GM03348 (cell line): ENCODE measurements around the gene OR5M11.
"Not testable (repeated sequence)": the region's sequence is repeated elsewhere in the genome, so short reads cannot be mapped to it uniquely, and the experiment has no call there.

Source experiments
- DNase-seq: peaks from one replicate; pipeline ENCODE4 v3.0.0; 2012; ENCODE audit warnings: low spot score

OR5M11 gene

DNA sequence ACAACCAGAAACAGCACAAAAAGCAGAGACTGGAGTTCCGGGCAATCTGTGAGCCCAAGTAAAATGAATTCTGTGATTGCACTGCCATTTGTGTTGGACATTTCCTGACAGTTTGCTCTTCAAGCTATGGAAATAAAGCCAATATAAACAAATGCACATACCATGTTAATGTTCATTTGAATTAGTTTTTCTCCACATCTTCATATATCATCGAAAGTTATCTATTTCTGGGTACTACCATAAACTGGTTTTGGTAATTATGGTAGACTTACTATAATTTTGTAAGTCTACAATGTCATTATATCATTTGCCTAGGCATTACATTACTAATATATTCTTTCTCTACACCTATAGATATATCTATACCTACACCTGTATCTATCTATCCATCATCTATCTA, at the start of gene OR5M11:
TSS of gene OR5M11 (minus strand) at position 101 of the 400 bp plus-strand sequence. CDS start at position 101, 0 bp downstream.
- no peak for DNase-seq

DNA sequence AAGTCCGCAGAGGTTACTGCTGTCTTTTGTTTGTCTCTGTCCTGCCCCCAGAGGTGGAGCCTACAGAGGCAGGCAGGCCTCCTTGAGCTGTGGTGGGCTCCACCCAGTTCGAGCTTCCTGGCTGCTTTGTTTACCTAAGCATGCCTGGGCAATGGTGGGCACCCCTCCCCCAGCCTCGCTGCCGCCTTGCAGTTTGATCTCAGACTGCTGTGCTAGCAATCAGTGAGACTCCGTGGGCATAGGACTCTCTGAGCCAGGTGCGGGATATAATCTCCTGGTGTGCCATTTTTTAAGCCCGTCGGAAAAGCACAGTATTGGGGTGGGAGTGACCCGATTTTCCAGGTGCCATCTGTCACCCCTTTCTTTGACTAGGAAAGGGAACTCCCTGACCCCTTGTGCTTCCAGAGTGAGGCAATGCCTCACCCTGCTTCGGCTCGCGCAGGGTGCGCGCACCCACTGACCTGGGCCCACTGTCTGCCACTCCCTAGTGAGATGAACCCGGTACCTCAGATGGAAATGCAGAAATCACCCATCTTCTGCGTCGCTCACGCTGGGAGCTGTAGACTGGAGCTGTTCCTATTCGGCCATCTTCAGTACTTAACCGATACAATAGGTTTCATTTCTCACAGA, 49.1 kb upstream of the OR5M11 start:
- not testable (repeated sequence) for DNase-seq

DNA sequence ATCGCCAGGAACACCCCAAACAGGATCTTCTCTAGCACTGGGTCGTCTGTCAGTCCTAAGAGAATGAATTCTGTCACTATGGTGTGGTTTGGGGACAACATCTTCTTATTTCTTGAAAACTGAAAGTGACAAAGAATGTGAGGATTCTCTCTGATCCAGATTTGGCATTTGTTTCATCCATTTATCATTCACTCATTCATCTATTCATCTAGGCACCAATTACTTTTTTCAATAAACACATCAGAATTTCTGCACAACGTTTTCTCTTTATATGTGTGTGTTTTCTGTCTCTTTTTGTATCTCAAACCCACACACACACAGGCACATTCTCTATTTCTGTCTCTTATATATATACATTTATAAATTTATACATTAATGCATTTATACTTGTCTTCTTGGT, 34.6 kb upstream of the OR5M11 start, which contains the start of gene OR5M10:
TSS of gene OR5M10 (minus strand) at position 101 of the 400 bp plus-strand sequence. CDS start at position 101, 0 bp downstream.
- DNase-seq, result no peak

DNA sequence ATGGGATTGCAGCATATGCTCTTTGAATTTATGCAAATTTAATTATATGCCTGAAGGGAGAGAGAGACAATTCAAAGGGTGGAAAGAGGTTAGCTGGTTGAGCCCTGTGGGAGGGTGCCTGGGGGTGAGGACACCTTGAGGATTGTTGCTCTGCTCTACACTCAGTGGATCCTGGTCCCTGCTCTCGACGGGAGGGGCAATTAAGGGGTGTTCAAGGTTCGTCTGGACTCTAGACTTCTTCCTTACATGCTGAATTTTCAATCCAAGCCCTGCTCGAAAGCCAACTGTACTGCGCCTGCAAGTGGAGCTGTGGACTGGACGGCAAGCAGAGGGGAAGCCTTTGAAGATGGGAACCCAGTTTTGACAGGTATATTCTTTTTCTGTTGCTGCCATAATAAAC, 15.5 kb upstream of the OR5M11 start:
- DNase-seq, result no peak

- DNase-seq, result not testable (repeated sequence)
Measured at GRCh38 chr11:56554691-56555090, 11.6 kb upstream of the OR5M11 start.

GRCh38 chr11:56545531-56545930, 2.5 kb upstream of the OR5M11 start:
- DNase-seq, result no peak

GRCh38 chr11:56543739-56544138, 682 bp upstream of the OR5M11 start:
- no peak for DNase-seq

- no peak for DNase-seq
Measured at GRCh38 chr11:56533054-56533740, 9.9 kb downstream of the OR5M11 start.

DNA sequence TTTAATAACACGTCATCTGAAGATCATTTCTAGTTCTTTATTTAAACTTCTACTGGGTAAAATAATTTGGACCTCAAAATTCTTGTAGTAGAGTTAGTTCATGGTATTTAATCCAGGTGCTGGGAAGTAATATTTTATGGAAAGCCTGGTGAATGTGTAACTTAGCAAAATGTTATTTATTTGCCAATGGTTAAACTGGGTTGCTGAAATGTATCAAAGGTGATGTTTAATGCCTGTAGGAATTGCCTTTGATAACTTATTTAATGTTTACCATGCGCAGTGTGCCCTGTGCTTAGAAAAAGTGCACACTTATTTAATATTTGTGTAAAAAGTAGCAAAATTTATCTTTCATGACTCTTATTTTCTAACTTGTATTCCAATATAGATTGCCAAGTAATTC, 11.2 kb downstream of the OR5M11 start:
- no peak for DNase-seq

DNA sequence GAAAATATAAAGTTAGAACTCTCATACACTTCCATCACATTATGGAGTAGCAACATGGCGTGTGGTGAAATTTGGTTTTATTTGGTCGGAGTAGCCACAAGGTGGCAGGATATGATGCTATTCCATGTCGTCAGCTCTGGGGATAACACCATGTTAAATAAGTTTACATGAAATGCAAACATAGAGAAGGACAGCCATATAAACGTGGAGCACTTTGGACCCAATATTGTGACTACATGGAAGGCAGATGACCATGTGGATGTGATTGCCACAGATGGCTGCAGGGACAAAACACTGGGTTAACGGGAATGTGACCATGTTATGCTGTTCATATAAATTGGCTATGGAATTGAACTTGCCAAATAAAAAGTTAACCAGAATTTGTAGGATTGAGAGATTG, 21.0 kb downstream of the OR5M11 start:
- DNase-seq, result no peak

GRCh38 chr11:56513280-56513679, 29.8 kb downstream of the OR5M11 start:
- DNase-seq, result no peak

GRCh38 chr11:56509439-56509838, 33.6 kb downstream of the OR5M11 start:
- DNase-seq, result no peak

DNA sequence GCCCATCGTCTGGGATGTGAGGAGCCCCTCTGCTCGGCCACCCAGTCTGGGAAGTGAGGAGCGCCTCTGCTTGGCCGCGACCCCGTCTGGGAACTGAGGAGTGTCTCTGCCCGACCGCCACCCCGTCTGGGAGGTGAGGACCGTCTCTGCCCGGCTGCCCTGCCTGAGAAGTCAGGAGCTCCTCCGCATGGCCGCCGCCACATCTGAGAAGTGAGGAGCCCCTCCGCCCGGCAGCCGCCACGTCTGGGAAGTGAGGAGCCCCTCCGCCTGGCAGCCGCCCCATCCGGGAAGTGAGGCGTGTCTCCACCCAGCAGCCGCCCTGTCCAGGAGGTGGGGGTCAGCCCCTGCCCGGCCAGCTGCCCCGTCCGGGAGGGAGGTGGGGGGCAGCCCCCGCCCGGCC, 46.0 kb downstream of the OR5M11 start:
- DNase-seq, result no peak

DNA sequence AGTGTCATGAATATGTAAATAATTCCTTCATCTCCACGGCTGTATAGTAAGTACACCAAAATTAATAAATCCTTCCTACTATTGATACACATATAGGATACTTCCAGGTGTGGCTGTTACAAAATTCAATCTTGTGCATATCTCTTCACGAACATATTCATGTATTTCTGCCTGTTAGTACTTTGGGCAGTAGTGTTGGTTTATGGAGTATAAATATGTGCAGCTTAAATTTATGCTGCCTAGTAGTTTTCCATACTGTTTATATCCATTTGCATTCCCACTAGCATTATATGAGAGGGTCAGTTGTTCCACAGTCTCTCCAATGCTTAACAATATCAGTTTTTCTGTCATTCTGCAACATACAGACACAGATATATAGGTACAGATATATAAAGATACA, 47.9 kb downstream of the OR5M11 start:
- no peak for DNase-seq
